ENCODE results near the gene MFNG.

Gene MFNG

GRCh38 chr22:37457093-37457893, 28.9 kb downstream of the MFNG start:
- 38 to 40% methylated on average over 1 to 3 of the region's 4 CpGs for WGBS, 2 experiments (ENCODE audit: insufficient coverage in 2 of 2)
- Histone ChIP-seq H3K9me3 (ENCODE audit: control insufficient read depth, low read length) (no peaks in the 10 kb centered on the region), H3K27ac (ENCODE audit: low read depth, low read length, severe bottlenecking) (no peak overlapping the region), H3K4me3 (ENCODE audit: extremely low read depth, insufficient read depth, low read length, poor library complexity, severe bottlenecking) (no peak overlapping the region), H3K4me1 (ENCODE audit: control insufficient read depth, insufficient read depth, low read length, poor library complexity, severe bottlenecking) (peaks cover 25% of the 10 kb centered on the region), H3K36me3 (ENCODE audit: control insufficient read depth, insufficient read depth, low read length) (no peaks in the 10 kb centered on the region)

GRCh38 chr22:37456346-37456745, 29.8 kb downstream of the MFNG start:
- no peak overlapping the region for H3K4me3 ChIP-seq (ENCODE audit: extremely low read depth, insufficient read depth, low read length, poor library complexity, severe bottlenecking)

GRCh38 chr22:37455896-37456295, 30.3 kb downstream of the MFNG start:
- Histone ChIP-seq H3K9me3 (ENCODE audit: control insufficient read depth, low read length) (no peaks in the 10 kb centered on the region), H3K4me1 (ENCODE audit: control insufficient read depth, insufficient read depth, low read length, poor library complexity, severe bottlenecking) (peaks cover 25% of the 10 kb centered on the region), H3K36me3 (ENCODE audit: control insufficient read depth, insufficient read depth, low read length) (no peaks in the 10 kb centered on the region), H3K4me3 (ENCODE audit: extremely low read depth, insufficient read depth, low read length, poor library complexity, severe bottlenecking) (no peak overlapping the region), H3K27ac (ENCODE audit: low read depth, low read length, severe bottlenecking) (peak overlapping the region; percentile 96)
- 73 to 74% methylated on average over 4 to 13 of the region's 14 CpGs for WGBS, 2 experiments (ENCODE audit: insufficient coverage in 2 of 2)

More at GRCh38 chr22:37456346-37456745, 29.8 kb downstream of the MFNG start:
- H3K4me1 ChIP-seq (ENCODE audit: control insufficient read depth, insufficient read depth, low read length, poor library complexity, severe bottlenecking), result peaks cover 25% of the 10 kb centered on the region
- no peaks in the 10 kb centered on the region for H3K36me3 ChIP-seq (ENCODE audit: control insufficient read depth, insufficient read depth, low read length)
- H3K27ac ChIP-seq (ENCODE audit: low read depth, low read length, severe bottlenecking), result no peak overlapping the region
- no peaks in the 10 kb centered on the region for H3K9me3 ChIP-seq (ENCODE audit: control insufficient read depth, low read length)
- WGBS, 2 experiments (ENCODE audit: insufficient coverage in 2 of 2), result 85 to 89% methylated on average over 11 to 17 of the region's 17 CpGs

- Histone ChIP-seq H3K27ac (ENCODE audit: low read depth, low read length, severe bottlenecking) (peak overlapping the region; percentile 96), H3K36me3 (ENCODE audit: control insufficient read depth, insufficient read depth, low read length) (no peaks in the 10 kb centered on the region), H3K4me3 (ENCODE audit: extremely low read depth, insufficient read depth, low read length, poor library complexity, severe bottlenecking) (no peak overlapping the region), H3K4me1 (ENCODE audit: control insufficient read depth, insufficient read depth, low read length, poor library complexity, severe bottlenecking) (peaks cover 25% of the 10 kb centered on the region), H3K9me3 (ENCODE audit: control insufficient read depth, low read length) (no peaks in the 10 kb centered on the region)
- 66 to 67% methylated on average over 13 to 15 of the region's 21 CpGs for WGBS, 2 experiments (ENCODE audit: insufficient coverage in 2 of 2)
Observed at GRCh38 chr22:37454857-37455686, 31.1 kb downstream of the MFNG start.

GRCh38 chr22:37453696-37454095, 32.5 kb downstream of the MFNG start:
- WGBS, 2 experiments (ENCODE audit: insufficient coverage in 2 of 2), result 94 to 96% methylated on average over 6 to 7 of the region's 7 CpGs
- no peaks in the 10 kb centered on the region for H3K9me3 ChIP-seq (ENCODE audit: control insufficient read depth, low read length)
- H3K4me3 ChIP-seq (ENCODE audit: extremely low read depth, insufficient read depth, low read length, poor library complexity, severe bottlenecking), result no peak overlapping the region
- H3K36me3 ChIP-seq (ENCODE audit: control insufficient read depth, insufficient read depth, low read length), result no peaks in the 10 kb centered on the region
- no peak overlapping the region for H3K27ac ChIP-seq (ENCODE audit: low read depth, low read length, severe bottlenecking)
- peaks cover 25% of the 10 kb centered on the region for H3K4me1 ChIP-seq (ENCODE audit: control insufficient read depth, insufficient read depth, low read length, poor library complexity, severe bottlenecking)

GRCh38 chr22:37451218-37451617, 35.0 kb downstream of the MFNG start:
- Histone ChIP-seq H3K4me1 (ENCODE audit: control insufficient read depth, insufficient read depth, low read length, poor library complexity, severe bottlenecking) (peaks cover 21% of the 10 kb centered on the region), H3K9me3 (ENCODE audit: control insufficient read depth, low read length) (no peaks in the 10 kb centered on the region), H3K27ac (ENCODE audit: low read depth, low read length, severe bottlenecking) (no peak overlapping the region), H3K4me3 (ENCODE audit: extremely low read depth, insufficient read depth, low read length, poor library complexity, severe bottlenecking) (no peak overlapping the region), H3K36me3 (ENCODE audit: control insufficient read depth, insufficient read depth, low read length) (no peaks in the 10 kb centered on the region)
- no CpG with 5 or more reads among the region's 1 CpG for WGBS, 2 experiments (ENCODE audit: insufficient coverage in 2 of 2)

GRCh38 chr22:37449331-37450001, 36.7 kb downstream of the MFNG start:
- no peak overlapping the region for H3K27ac ChIP-seq (ENCODE audit: low read depth, low read length, severe bottlenecking)
- peaks cover 5% of the 10 kb centered on the region for H3K4me1 ChIP-seq (ENCODE audit: control insufficient read depth, insufficient read depth, low read length, poor library complexity, severe bottlenecking)
- H3K9me3 ChIP-seq (ENCODE audit: control insufficient read depth, low read length), result no peaks in the 10 kb centered on the region
- WGBS, 2 experiments (ENCODE audit: insufficient coverage in 2 of 2), result 85 to 95% methylated on average over 12 to 14 of the region's 15 CpGs
- no peak overlapping the region for H3K4me3 ChIP-seq (ENCODE audit: extremely low read depth, insufficient read depth, low read length, poor library complexity, severe bottlenecking)
- no peaks in the 10 kb centered on the region for H3K36me3 ChIP-seq (ENCODE audit: control insufficient read depth, insufficient read depth, low read length)

GRCh38 chr22:37448516-37449127, 37.6 kb downstream of the MFNG start:
- Histone ChIP-seq H3K9me3 (ENCODE audit: control insufficient read depth, low read length) (no peaks in the 10 kb centered on the region), H3K36me3 (ENCODE audit: control insufficient read depth, insufficient read depth, low read length) (no peaks in the 10 kb centered on the region), H3K4me3 (ENCODE audit: extremely low read depth, insufficient read depth, low read length, poor library complexity, severe bottlenecking) (no peak overlapping the region), H3K4me1 (ENCODE audit: control insufficient read depth, insufficient read depth, low read length, poor library complexity, severe bottlenecking) (no peaks in the 10 kb centered on the region), H3K27ac (ENCODE audit: low read depth, low read length, severe bottlenecking) (no peak overlapping the region)
- WGBS, 2 experiments (ENCODE audit: insufficient coverage in 2 of 2), result 89 to 95% methylated on average over 11 to 13 of the region's 18 CpGs

- Histone ChIP-seq H3K27ac (ENCODE audit: low read depth, low read length, severe bottlenecking) (no peak overlapping the region), H3K9me3 (ENCODE audit: control insufficient read depth, low read length) (peaks cover 7% of the 10 kb centered on the region), H3K4me1 (ENCODE audit: control insufficient read depth, insufficient read depth, low read length, poor library complexity, severe bottlenecking) (no peaks in the 10 kb centered on the region), H3K36me3 (ENCODE audit: control insufficient read depth, insufficient read depth, low read length) (no peaks in the 10 kb centered on the region), H3K4me3 (ENCODE audit: extremely low read depth, insufficient read depth, low read length, poor library complexity, severe bottlenecking) (no peak overlapping the region)
- 90 to 94% methylated on average over 7 of the region's 9 CpGs for WGBS, 2 experiments (ENCODE audit: insufficient coverage in 2 of 2)
Observed at GRCh38 chr22:37445501-37445900, 40.7 kb downstream of the MFNG start.

- Histone ChIP-seq H3K27ac (ENCODE audit: low read depth, low read length, severe bottlenecking) (no peak overlapping the region), H3K4me3 (ENCODE audit: extremely low read depth, insufficient read depth, low read length, poor library complexity, severe bottlenecking) (no peak overlapping the region), H3K4me1 (ENCODE audit: control insufficient read depth, insufficient read depth, low read length, poor library complexity, severe bottlenecking) (no peaks in the 10 kb centered on the region), H3K9me3 (ENCODE audit: control insufficient read depth, low read length) (peaks cover 9% of the 10 kb centered on the region), H3K36me3 (ENCODE audit: control insufficient read depth, insufficient read depth, low read length) (no peaks in the 10 kb centered on the region)
- 85 to 86% methylated on average over 7 of the region's 7 CpGs for WGBS, 2 experiments (ENCODE audit: insufficient coverage in 2 of 2)
Observed at GRCh38 chr22:37443977-37444376, 42.2 kb downstream of the MFNG start.
